Stimulated activated CD8-positive, alpha-beta memory T cell treated with anti-CD3 and anti-CD28 coated beads, Interleukin-2, amount 100 ng/mL, for 48 hours (primary cell): Measurements from ENCODE around the gene AUH.
A peak's percentile ranks its signal among the peaks of the same experiment; 100 is the strongest.
"Not testable (repeated sequence)": the region's sequence is repeated elsewhere in the genome, so short reads cannot be mapped to it uniquely, and the experiment has no call there.

Source experiments
- DNase-seq, 2 donors: peaks; one replicate each; pipeline ENCODE4 v3.0.0-alpha.2; 2020; ENCODE audit warnings: low read depth in 2 of 2

The AUH gene, protein sequence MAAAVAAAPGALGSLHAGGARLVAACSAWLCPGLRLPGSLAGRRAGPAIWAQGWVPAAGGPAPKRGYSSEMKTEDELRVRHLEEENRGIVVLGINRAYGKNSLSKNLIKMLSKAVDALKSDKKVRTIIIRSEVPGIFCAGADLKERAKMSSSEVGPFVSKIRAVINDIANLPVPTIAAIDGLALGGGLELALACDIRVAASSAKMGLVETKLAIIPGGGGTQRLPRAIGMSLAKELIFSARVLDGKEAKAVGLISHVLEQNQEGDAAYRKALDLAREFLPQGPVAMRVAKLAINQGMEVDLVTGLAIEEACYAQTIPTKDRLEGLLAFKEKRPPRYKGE

GRCh38 chr9:91361291-91362050, at the start of gene AUH:
Gene AUH (minus strand): TSS chr9:91361918. CDS start chr9:91361889, 29 bp downstream.
- DNase-seq, result peak; percentile 82 to 86

DNA sequence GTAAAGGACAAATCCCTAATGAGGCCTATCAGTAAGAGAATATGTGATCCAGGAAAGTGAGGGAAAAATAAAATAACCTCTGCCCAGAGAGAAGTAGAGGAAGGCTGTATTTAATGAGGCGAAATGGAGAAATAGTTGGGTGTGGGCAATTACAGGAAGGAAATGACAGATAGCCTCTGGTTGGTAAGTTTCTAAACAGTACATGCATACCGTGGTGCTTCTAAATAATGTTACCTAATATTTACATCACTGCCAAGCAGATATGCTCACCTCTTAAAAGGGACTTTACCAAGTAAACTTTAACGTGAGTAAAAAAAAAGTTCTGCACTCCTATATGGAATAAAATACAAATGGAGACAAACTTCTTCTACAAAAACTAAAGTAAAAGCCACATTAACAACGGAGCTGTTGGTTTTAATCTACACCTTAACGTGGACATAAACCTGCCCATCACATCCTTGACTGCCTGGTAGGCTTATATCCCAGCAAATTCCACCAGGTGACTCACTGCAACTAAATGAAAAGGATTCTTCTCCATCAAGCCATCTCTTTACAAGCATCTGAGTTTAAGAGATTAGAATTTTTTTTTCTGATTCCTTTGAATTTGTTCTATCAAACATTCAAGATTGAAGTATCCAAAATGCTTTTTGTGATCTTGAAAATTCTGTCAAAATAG, 49.5 kb upstream of the AUH start:
- DNase-seq, result no peak

DNA sequence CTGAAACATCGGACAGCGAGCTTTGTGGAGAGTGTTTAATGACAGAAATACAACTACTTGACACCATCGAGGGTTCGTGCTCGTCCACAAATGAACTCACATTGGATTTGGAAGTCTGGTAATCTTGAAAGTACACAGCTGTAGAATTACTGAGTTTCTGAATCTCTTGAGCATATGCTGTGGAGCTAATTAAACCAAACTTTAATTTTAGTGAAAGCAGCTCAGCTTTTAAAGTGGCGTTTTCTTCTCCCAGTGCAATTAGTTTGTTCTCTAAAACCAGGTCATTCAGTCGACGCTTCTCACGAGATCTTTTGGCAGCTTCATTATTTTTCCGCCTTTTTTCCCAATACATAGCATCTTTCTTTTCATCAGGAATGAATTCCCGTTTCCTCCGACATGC, 48.4 kb upstream of the AUH start:
- no peak for DNase-seq

DNA sequence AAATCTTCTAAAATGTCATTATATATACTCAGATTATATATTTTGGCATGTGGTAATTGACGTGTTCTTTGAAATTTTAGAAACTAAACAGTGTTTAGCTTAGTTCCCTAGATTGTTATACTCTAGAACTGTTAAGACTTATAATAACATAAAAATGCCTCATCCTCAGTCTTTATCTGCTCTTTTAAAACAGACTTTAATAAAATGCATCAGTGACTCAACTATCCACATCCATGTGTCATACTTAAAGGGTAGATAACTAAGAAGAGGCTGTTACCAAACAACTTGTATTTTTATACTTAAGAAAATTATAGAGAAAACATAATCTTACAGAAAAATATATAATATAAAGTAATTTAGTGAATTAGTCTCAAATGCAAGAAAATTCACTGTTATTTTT, 46.8 kb upstream of the AUH start:
- no peak for DNase-seq

- DNase-seq, result no peak
These were observed 46.0 kb upstream of the AUH start for GRCh38 chr9:91407580-91408318.

- no peak for DNase-seq
These were observed 43.8 kb upstream of the AUH start for GRCh38 chr9:91405343-91406077.

- no peak for DNase-seq
These were observed 42.2 kb upstream of the AUH start for GRCh38 chr9:91403665-91404543.

- DNase-seq, result no peak
These were observed 37.2 kb upstream of the AUH start for GRCh38 chr9:91398926-91399325.

GRCh38 chr9:91395553-91396471, 34.1 kb upstream of the AUH start:
- no peak for DNase-seq

- DNase-seq, result no peak
These were observed 33.4 kb upstream of the AUH start for GRCh38 chr9:91395106-91395552.

DNA sequence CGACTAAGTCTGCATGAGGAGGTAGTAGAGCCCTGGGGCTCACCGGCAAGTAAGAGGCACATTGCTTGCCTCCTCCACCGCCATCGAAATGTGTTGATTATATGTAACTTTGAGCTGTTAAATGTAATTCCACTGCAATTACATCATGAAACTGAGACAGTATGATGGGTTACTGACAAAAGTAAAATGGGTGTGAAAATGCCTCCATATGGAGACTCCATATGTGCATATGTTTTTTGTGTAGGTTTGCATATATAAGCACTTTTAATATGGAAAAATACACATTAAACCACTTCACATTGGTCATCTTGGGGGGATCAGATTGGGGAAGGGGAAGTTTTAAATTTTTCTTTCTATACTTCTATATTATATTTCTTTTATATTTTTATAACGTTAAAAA, 32.1 kb upstream of the AUH start:
- DNase-seq, result no peak

DNA sequence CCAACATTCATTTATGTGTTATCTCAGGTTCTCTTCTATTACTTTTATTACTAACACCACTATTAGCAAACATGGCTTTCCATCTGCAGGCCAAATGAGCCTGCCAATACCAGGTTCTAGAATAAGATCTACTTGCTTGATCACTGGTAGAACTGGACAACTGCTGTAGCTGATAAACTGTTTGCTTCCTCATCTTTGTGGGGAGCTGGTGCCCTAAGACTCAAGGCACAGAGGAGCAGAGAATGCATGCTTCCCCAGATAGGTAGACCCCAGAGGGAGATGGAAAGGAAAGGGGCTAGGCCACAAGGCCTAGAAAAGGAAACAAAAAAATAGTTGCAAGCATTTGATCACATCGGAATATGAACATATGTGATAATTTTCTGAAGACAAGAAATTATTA, 30.7 kb upstream of the AUH start:
- DNase-seq, result no peak

GRCh38 chr9:91391818-91392217, 30.1 kb upstream of the AUH start:
- DNase-seq, result no peak

- DNase-seq, result no peak
These were observed 29.7 kb upstream of the AUH start for GRCh38 chr9:91391412-91391811.

GRCh38 chr9:91389686-91390085, 28.0 kb upstream of the AUH start:
- DNase-seq, result not testable (repeated sequence)

DNA sequence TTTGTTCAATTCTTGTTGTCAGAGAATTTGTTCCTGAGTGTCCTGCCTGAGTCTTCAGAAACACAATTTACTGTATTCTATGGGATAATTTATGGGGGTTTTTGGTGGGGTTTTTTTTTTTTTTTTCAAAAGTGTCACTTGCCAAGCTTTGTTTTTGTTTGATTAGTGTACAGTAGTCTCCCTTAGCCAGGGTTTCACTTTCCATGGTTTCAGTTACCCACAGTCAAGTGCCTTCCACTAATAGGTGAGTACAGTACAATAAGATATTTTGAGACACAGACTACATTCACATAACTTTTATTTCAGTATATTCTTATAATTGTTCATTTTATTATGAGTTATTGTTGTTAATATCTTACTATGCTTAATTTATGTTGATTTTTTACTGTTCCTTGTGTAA, 25.0 kb upstream of the AUH start:
- DNase-seq, result no peak

DNA sequence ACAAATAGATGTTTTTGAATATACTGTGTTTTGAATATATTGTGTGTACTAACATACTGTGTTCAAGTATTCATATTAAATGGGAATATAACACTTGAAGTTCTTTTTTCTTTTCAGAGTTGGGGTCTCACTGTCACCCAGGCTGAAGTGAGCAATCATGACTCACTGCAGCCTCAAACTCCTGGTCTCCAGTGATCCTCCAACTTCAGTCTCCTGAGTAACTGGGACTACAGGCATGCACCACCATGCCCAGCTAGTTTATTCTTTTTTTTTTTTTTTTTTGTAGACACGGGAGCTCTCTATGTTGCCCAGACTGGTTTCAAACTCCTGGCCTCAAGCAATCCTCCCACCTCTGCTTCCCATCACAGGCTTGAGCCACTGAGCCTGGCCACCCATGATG, 23.2 kb upstream of the AUH start:
- DNase-seq, result no peak

GRCh38 chr9:91383577-91383976, 21.9 kb upstream of the AUH start:
- no peak for DNase-seq

- no peak for DNase-seq
These were observed 20.6 kb upstream of the AUH start for GRCh38 chr9:91382298-91382697.
